GM11168 (cell line): Measurements from ENCODE around the gene PRICKLE4.

ENCODE experiments used
- in situ Hi-C: fragments of 300-500 bp; cut with MboI; formaldehyde crosslinking; loops from one replicate; pipeline ENCODE4 v1.12.0; 2022; ENCODE audit warnings: low sequenced_read_pairs; ENCODE audit not compliant: unreplicated experiment

PRICKLE4 gene

GRCh38 chr6:41824571-41825569, 44.3 kb downstream of the PRICKLE4 start:
- in situ Hi-C loops = no loop called here

- in situ Hi-C loops = no loop called here
Measured at GRCh38 chr6:41826343-41827022, 45.9 kb downstream of the PRICKLE4 start.

DNA sequence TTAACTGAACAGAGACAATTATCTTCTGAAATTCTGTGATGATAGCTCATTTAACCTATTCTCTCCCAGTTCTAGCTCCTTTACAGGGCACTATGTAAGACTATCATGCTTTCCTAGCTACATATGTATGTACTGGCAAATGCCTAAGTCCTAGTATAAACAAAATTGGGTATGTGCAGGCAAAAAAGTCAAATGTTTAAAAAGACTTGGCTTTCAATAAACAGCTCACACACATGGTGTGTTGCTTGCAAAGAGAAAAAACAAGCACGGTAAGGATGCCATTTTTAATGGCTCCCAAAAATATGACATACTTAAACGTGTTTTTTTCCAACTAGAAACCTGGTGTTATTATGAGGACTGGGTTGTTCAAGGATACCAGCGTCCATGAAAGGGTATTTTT, 51.7 kb downstream of the PRICKLE4 start:
- in situ Hi-C loops = no loop called here

GRCh38 chr6:41836022-41836659, 55.6 kb downstream of the PRICKLE4 start:
- in situ Hi-C loops = no loop called here

GRCh38 chr6:41836660-41837052, 56.1 kb downstream of the PRICKLE4 start:
- in situ Hi-C loops = no loop called here
